Thymus (tissue), 11 donors: ENCODE measurements around the gene GNAQ. TPM values are rescaled to one million over a fixed set of nuclear protein-coding genes. Genes with fewer than 3 reads are reported as not detected.
"Not testable (repeated sequence)": the region's sequence is repeated elsewhere in the genome, so short reads cannot be mapped to it uniquely, and the experiment has no call there.

Source experiments
- DNase-seq, 9 donors: peaks; one replicate each; pipeline ENCODE4 v3.0.0-alpha.2; 2013; ENCODE audit warnings: low spot score in 9 of 9, low read depth in 6 of 9, missing footprints in 1 of 9
- H3K27ac ChIP-seq, 2 donors: one replicate each; pipeline ENCODE4 v1.5.1; 2013; ENCODE audit warnings: control low read depth in 1 of 2, low read depth in 1 of 2, low read length in 1 of 2, mild to moderate bottlenecking in 1 of 2, moderate library complexity in 1 of 2
- H3K27me3 ChIP-seq, 2 donors: one replicate each; pipeline ENCODE4 v1.5.1; 2013; ENCODE audit warnings: low read length in 1 of 2; ENCODE audit not compliant: control insufficient read depth in 2 of 2, insufficient read depth in 1 of 2
- H3K36me3 ChIP-seq, 2 donors: one replicate each; pipeline ENCODE4 v1.5.1; 2013; ENCODE audit warnings: low read length in 1 of 2, mild to moderate bottlenecking in 1 of 2, moderate library complexity in 1 of 2; ENCODE audit not compliant: control insufficient read depth in 2 of 2, insufficient read depth in 2 of 2
- H3K4me1 ChIP-seq, 2 donors: one replicate each; pipeline ENCODE4 v1.5.1; 2013; ENCODE audit warnings: low read length in 2 of 2; ENCODE audit not compliant: control insufficient read depth in 2 of 2, insufficient read depth in 2 of 2
- H3K4me3 ChIP-seq, 2 donors: one replicate each; pipeline ENCODE4 v1.5.1; 2013; ENCODE audit warnings: low read length in 2 of 2, control low read depth in 1 of 2, mild to moderate bottlenecking in 1 of 2
- H3K9me3 ChIP-seq, 2 donors: one replicate each; pipeline ENCODE4 v1.5.1; 2013; ENCODE audit warnings: low read length in 1 of 2, mild to moderate bottlenecking in 1 of 2; ENCODE audit not compliant: control insufficient read depth in 2 of 2, insufficient read depth in 1 of 2
- WGBS: extraction: QIAGEN DNeasy Blood & Tissue Kit; methylation state at CpG from one replicate; pipeline ENCODE4 v1.1.7; 2013; 5-methylcytosine and 5-hydroxymethylcytosine counted together
- polyA plus RNA-seq: library from polyadenylated mRNA; stranded (reverse); fragments of 200-250 nt; gene quantifications from one replicate; pipeline ENCODE4 v1.2.3, GENCODE V29; 2013
- total RNA-seq: library from RNA; stranded (reverse); fragments of 120-200 nt; gene quantifications from one replicate; pipeline ENCODE4 v1.2.4, GENCODE V29; 2013
- donor health status: healthy.

The GNAQ gene
- total and polyA plus RNA-seq, 2 donors = 18.7 to 23.5 TPM

DNA sequence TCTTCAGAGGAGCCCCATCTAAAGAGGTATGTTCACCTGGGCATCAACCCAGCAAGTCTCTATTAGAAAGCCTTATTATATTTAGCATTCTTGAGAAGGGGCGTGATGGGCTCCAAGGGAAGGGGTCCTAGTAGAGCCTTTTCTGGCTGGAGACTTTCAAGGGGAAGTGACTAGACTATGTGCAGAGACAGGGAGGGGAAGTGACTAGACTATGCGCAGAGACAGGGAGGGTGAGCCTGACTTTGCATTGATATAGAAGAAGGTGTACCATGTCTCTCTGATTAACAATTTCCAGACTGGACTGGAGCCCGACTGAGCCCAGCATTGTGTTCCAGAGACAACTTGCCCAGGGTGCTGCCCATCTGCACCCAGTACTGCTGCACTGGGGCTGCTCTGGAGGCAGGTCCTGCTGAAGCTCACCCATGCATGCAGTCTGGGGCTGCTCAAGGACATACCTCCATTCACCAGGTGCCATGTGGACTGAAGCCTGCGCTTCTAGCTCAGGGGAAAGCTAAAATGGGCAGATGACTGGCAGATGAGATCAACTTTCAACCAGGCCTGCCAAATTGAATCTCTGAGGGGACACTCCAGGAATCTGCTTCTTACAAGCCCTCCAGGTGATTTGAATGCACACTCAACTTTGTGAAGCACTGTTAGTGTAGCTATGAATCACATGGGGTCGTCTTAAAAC is 300.5 kb downstream of the GNAQ start:
- 97% methylated on average over 5 of the region's 5 CpGs for WGBS
- DNase-seq = no peak
- no peaks in the 10 kb centered on the region for H3K9me3 ChIP-seq
- H3K36me3 ChIP-seq = peaks cover 10 to 29% of the 10 kb centered on the region in 2 donors
- H3K27ac ChIP-seq = no peak overlapping the region
- H3K4me3 ChIP-seq = no peak overlapping the region
- no peaks in the 10 kb centered on the region for H3K27me3 ChIP-seq
- H3K4me1 ChIP-seq = no peaks in the 10 kb centered on the region

DNA sequence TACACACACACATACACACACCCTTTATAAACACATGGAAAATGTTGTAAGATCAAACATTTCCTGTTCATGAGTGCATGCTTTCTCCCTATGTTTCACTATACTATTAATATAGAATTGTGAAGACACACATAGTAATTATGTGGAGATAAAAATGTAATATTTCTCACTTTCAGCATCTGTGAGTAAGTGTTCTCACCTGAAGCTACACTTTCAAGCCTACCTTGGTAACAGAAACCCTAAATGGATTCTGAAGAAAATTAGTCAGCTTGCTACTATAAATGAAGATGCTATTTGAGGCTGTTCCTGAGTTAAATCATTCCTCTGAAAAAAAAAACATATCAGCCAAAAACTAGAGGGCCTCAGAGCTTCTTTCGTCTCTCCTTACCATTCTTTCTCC is 302.4 kb downstream of the GNAQ start:
- no peaks in the 10 kb centered on the region for H3K27me3 ChIP-seq
- WGBS = 93% methylated on average over 1 of the region's 1 CpG
- peaks cover 10 to 25% of the 10 kb centered on the region in 2 donors for H3K36me3 ChIP-seq
- H3K27ac ChIP-seq = no peak overlapping the region
- DNase-seq = no peak
- H3K4me1 ChIP-seq = no peaks in the 10 kb centered on the region
- no peaks in the 10 kb centered on the region for H3K9me3 ChIP-seq
- no peak overlapping the region for H3K4me3 ChIP-seq

DNA sequence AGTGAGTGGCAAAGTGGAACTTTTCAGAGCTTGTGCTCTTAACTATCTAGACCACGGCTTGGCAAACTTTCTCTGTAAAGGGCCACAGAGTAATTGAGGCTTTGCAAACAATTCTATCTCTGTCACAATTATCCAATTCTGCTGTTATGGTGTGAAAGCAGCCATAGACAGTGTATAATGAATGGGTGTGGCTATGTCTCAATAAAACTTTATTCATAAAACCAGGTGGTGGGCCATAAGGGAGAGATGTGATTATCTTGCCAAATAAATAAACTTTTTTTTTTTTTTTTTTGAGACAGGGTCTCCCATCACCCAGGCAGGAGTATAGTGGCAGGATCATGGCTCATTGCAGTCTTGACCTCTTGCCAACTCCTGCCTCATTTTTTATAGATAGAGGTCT is 304.8 kb downstream of the GNAQ start:
- 97% methylated on average over 1 of the region's 1 CpG for WGBS
- H3K27ac ChIP-seq = no peak overlapping the region
- peaks cover 10 to 21% of the 10 kb centered on the region in 2 donors for H3K36me3 ChIP-seq
- H3K9me3 ChIP-seq = no peaks in the 10 kb centered on the region
- no peaks in the 10 kb centered on the region for H3K27me3 ChIP-seq
- no peaks in the 10 kb centered on the region for H3K4me1 ChIP-seq
- no peak for DNase-seq
- no peak overlapping the region for H3K4me3 ChIP-seq

DNA sequence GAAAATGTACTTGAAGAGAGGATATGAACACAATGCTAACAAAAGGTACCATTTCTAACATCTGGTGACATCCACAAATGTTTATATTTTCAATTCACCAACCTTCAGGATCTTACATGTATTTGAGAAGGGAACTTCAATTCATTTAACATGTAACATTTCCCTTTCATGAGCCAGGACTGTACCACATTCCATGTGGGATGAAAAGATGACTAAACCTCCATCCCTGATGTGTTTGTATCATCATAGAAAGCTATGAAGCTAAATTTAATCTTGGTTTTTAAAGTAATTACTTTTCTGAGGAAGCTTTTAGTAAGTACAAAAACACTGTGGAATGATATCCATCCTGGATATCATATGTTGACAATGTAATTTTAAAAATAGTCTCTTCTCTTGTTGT is 305.3 kb downstream of the GNAQ start:
- Histone ChIP-seq H3K4me3 (no peak overlapping the region), H3K27ac (no peak overlapping the region), H3K36me3 (peaks cover 10 to 23% of the 10 kb centered on the region in 2 donors), H3K27me3 (no peaks in the 10 kb centered on the region), H3K4me1 (no peaks in the 10 kb centered on the region), H3K9me3 (no peaks in the 10 kb centered on the region)
- no peak for DNase-seq

DNA sequence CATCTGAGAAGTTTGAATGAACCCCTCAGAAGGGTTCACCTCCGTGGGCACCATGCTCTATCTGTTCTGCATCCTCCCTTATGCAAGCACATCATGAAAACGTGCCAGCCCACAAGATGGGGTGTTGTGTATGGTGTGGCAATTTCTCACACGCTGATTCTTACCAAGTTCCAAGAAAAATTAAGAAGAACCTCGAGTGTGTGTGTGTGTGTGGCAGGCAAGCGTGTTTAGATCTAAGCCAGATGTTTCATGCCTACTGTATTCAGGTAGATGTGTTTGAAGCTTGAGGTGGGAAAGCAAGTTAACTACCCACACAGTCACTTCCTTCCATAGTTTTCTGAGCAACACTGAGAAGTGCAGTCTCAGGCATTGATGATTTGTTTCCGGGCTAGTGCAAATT is 305.8 kb downstream of the GNAQ start:
- peak in 6 of 9 donors; percentile 1 to 49 (median 10) for DNase-seq
- H3K9me3 ChIP-seq = no peaks in the 10 kb centered on the region
- peaks cover 10 to 25% of the 10 kb centered on the region in 2 donors for H3K36me3 ChIP-seq
- no peaks in the 10 kb centered on the region for H3K27me3 ChIP-seq
- no peaks in the 10 kb centered on the region for H3K4me1 ChIP-seq
- H3K4me3 ChIP-seq = no peak overlapping the region
- WGBS = 74% methylated on average over 6 of the region's 6 CpGs
- no peak overlapping the region for H3K27ac ChIP-seq

DNA sequence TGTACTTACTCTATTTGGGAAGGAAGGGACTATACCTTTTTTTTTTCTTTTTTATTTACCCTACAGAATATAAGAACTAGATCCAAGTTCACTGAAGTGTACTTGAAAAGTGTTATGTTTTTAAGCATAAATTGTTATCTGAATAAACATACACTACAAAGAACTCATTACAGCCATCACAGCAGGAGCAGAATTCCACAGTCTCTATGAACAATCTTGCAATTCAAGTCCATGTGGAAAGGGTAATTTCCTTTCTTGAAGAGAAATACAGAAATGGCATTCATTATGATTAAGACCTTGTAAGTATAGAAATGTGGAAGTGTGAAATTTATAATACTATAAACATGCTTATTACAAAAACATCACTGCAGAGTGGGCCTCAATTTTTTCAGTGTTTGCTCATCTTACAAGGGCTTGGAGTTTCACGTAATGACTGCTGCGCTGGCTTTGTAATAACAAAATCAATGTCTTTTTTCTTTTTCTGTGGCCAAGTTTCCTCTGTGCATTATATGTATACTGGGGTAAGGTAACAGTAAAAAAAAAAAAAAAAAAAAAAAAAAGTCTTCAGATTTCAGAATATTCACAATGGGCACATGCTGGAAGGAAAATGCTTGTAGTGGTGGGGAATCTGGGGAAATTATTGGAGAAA is 306.4 kb downstream of the GNAQ start:
- DNase-seq = no peak
- no peak overlapping the region for H3K4me3 ChIP-seq
- H3K4me1 ChIP-seq = no peaks in the 10 kb centered on the region
- H3K27me3 ChIP-seq = no peaks in the 10 kb centered on the region
- H3K27ac ChIP-seq = no peak overlapping the region
- 47% methylated on average over 2 of the region's 2 CpGs for WGBS
- H3K9me3 ChIP-seq = no peaks in the 10 kb centered on the region
- H3K36me3 ChIP-seq = peaks cover 10 to 30% of the 10 kb centered on the region in 2 donors

DNA sequence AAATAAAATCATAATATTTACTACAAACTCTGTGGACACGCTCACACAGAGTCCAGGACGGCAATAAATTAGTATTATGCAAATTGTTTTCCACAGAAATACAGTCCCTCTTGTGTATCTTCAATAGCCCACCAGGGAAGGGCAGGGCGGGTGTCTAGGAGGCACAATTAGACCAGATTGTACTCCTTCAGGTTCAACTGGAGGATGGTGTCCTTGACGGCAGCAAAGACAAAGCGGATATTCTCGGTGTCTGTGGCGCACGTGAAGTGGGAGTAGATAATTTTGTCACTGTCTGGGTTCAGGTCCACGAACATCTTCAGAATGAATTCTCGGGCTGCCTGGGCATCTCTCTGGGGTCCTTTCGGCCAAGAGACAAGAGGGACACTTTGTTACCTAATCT is 310.5 kb downstream of the GNAQ start:
- H3K27ac ChIP-seq, H3K9me3 ChIP-seq, H3K4me1 ChIP-seq, H3K27me3 ChIP-seq, DNase-seq, H3K4me3 ChIP-seq: not testable (repeated sequence)
- WGBS = over 99% methylated on average over 11 of the region's 11 CpGs
- H3K36me3 ChIP-seq = peaks cover 0 to 10% of the 10 kb centered on the region in 2 donors

DNA sequence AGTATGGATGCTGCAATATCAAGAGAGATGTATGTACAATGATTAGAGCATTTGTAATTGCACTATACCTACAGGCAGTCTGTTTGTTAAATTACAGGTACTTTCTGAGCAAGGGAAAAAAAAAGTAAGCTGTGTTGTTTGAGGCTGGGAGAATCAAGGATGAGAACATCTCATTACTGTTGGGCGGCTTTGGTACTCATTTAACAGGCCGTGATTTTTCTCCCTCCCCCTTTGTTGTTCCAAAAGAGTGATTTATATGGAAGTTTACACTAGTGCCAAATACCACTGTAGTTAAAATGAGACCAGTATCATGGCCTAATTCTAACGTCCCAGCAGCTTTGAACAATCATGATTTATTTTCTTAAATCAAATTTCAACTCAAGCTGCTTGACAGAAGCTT is 312.3 kb downstream of the GNAQ start:
- 94% methylated on average over 3 of the region's 3 CpGs for WGBS
- H3K27ac ChIP-seq = no peak overlapping the region

DNA sequence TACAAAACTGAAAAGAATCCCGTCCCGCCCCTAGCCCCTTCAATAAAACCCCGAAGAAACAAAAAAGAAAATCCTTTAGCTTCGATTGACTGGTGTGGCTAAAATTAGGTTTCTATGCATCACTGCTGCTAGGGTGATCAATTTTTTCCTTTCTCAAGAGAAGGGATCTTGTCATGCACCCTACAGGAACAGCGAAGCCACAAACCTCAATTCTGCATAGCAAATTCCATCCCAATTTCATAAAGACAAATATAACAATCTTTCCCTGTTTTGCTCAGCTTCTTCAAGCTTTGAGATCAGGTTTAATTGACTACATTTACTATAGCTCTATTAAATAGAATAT is 313.3 kb downstream of the GNAQ start:
- H3K36me3 ChIP-seq = peaks cover 0 to 10% of the 10 kb centered on the region in 2 donors
- H3K4me1 ChIP-seq, H3K9me3 ChIP-seq, H3K27ac ChIP-seq, DNase-seq, H3K27me3 ChIP-seq, H3K4me3 ChIP-seq: not testable (repeated sequence)
- WGBS = 90% methylated on average over 5 of the region's 5 CpGs

More for the DNA sequence above, 312.3 kb downstream of the GNAQ start:
- peaks cover 0 to 10% of the 10 kb centered on the region in 2 donors for H3K36me3 ChIP-seq
- H3K4me3 ChIP-seq = no peak overlapping the region
- no peaks in the 10 kb centered on the region for H3K27me3 ChIP-seq
- no peaks in the 10 kb centered on the region for H3K4me1 ChIP-seq
- no peaks in the 10 kb centered on the region for H3K9me3 ChIP-seq
- DNase-seq = no peak
